Stomach (tissue), 9 donors: Measurements from ENCODE around the gene TAF6. TPM values are rescaled to one million over a fixed set of nuclear protein-coding genes. Genes with fewer than 3 reads are reported as not detected.

ENCODE experiments used
- DNase-seq, 2 donors: peaks; one replicate each; pipeline versions ENCODE4 v3.0.0 to v3.0.0-alpha.2; 2013 to 2019
- H3K27ac ChIP-seq, 5 donors: fragments of 200-600 bp in 4 of 5; sonication (generic) in 4 of 5; one replicate each; pipeline ENCODE4 v1.5.1; 2013 to 2019; ENCODE audit warnings: mild to moderate bottlenecking in 1 of 5, moderate library complexity in 1 of 5
- H3K27me3 ChIP-seq, 3 donors: fragments of 200-600 bp; sonication (generic); one replicate each; pipeline ENCODE4 v1.5.1; 2017 to 2019; ENCODE audit warnings: mixed run types in 1 of 3
- H3K36me3 ChIP-seq, 4 donors: fragments of 200-600 bp; sonication (generic); 1 replicate in 3 of 4; 2 replicates in 1 of 4; pipeline ENCODE4 v1.5.1; 2016 to 2019
- H3K4me1 ChIP-seq, 4 donors: fragments of 200-600 bp; sonication (generic); one replicate each; pipeline ENCODE4 v1.5.1; 2016 to 2019
- H3K4me3 ChIP-seq, 4 donors: fragments of 200-600 bp; sonication (generic) in 3 of 4; one replicate each; pipeline ENCODE4 v1.5.1; 2016 to 2019; ENCODE audit warnings: mild to moderate bottlenecking in 1 of 4
- H3K9me3 ChIP-seq, 4 donors: fragments of 200-600 bp; sonication (generic); one replicate each; pipeline ENCODE4 v1.5.1; 2016 to 2019
- EP300 ChIP-seq: sonication (generic); formaldehyde crosslinking; IDR thresholded peaks from one replicate; pipeline ENCODE4 v1.6.1; 2017; ENCODE audit warnings: antibody characterized with exemption
- POLR2A ChIP-seq, 4 donors: fragments of 450-650 bp; IDR thresholded peaks; one replicate each; pipeline ENCODE4 v1.6.1; 2016; ENCODE audit warnings: antibody characterized with exemption in 4 of 4, control low read depth in 2 of 4, mild to moderate bottlenecking in 1 of 4, moderate library complexity in 1 of 4
- POLR2AphosphoS5 ChIP-seq, 3 donors: sonication (generic); formaldehyde crosslinking; IDR thresholded peaks; one replicate each; pipeline ENCODE4 v1.6.1; 2016; ENCODE audit warnings: antibody characterized with exemption in 3 of 3
- WGBS, 5 donors: extraction: QIAGEN DNeasy Blood & Tissue Kit in 3 of 5; methylation state at CpG; one replicate each; pipeline versions ENCODE4 v1.1.5 to v1.1.7; 2013 to 2018; 5-methylcytosine and 5-hydroxymethylcytosine counted together
- intact Hi-C: fragments of 100-400 bp; cut with DNase I; formaldehyde crosslinking; loops from one replicate; pipeline ENCODE4 v1.15.1; 2023; ENCODE audit warnings: low total_unique reads
- polyA plus RNA-seq, 3 donors: library from polyadenylated mRNA; stranded (reverse); fragments of 200-250 nt; gene quantifications; one replicate each; pipeline ENCODE4 v1.2.3, GENCODE V29; 2013
- total RNA-seq, 5 donors: library from RNA; depleted of rRNA; stranded (reverse); fragments of >200 nt; gene quantifications; one replicate each; pipeline versions ENCODE4 v1.1.0 to v1.2.3, GENCODE V29; 2014 to 2016
- TF ChIP-seq, protein P1 (sequence below), 7 experiments: fragments of 450-650 bp in 4 of 7; fragments of 200-600 bp in 3 of 7; sonication (generic) in 3 of 7; IDR thresholded peaks; one replicate each; pipeline ENCODE4 v1.5.1; 2016 to 2019; ENCODE audit warnings: antibody characterized with exemption in 7 of 7, control low read depth in 2 of 7, mild to moderate bottlenecking in 1 of 7
- donor health status: healthy with polysubstance abuse.
- donor health status: Bipolar disorder and iron deficiency.
- donor health status: healthy.

Gene TAF6
- total and polyA plus RNA-seq, 8 donors, result 15.4 to 106 (median 28.4) TPM

DNA sequence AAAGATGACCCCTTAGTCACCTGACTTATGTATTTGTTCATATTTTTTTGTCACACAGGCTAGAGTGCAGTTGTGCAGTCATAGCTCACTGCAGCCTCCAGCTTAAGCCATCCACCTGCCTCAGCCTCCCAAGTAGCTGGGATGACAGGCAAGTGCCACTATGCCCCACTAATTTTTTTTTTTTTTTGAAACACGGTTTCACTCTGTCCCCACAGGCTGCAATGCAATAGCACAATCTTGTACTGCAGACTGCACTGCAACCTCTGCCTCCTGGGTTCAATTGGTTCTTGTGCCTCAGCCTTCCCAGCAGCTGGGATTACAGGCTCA lies 9.4 kb upstream of the TAF6 start:
- no peaks in the 10 kb centered on the region for H3K9me3 ChIP-seq
- peaks cover 0 to 10% (median 0%) of the 10 kb centered on the region in 4 donors for H3K36me3 ChIP-seq
- intact Hi-C loops, result no loop called here
- no peaks in the 10 kb centered on the region for H3K27me3 ChIP-seq
- no peak for DNase-seq
- H3K4me3 ChIP-seq, result no peak overlapping the region
- peaks cover 35 to 60% (median 50%) of the 10 kb centered on the region in 4 donors for H3K4me1 ChIP-seq
- H3K27ac ChIP-seq, result peak overlapping the region in 1 of 5 donors; percentile 99
- WGBS, 5 donors, result 46 to 63% (median 48%) methylated on average over 1 of the region's 1 CpG
- TF ChIP-seq, protein P1, sequence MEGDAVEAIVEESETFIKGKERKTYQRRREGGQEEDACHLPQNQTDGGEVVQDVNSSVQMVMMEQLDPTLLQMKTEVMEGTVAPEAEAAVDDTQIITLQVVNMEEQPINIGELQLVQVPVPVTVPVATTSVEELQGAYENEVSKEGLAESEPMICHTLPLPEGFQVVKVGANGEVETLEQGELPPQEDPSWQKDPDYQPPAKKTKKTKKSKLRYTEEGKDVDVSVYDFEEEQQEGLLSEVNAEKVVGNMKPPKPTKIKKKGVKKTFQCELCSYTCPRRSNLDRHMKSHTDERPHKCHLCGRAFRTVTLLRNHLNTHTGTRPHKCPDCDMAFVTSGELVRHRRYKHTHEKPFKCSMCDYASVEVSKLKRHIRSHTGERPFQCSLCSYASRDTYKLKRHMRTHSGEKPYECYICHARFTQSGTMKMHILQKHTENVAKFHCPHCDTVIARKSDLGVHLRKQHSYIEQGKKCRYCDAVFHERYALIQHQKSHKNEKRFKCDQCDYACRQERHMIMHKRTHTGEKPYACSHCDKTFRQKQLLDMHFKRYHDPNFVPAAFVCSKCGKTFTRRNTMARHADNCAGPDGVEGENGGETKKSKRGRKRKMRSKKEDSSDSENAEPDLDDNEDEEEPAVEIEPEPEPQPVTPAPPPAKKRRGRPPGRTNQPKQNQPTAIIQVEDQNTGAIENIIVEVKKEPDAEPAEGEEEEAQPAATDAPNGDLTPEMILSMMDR (IDR thresholded peaks at IDR 0.05), result no peak
- TF ChIP-seq POLR2A (IDR thresholded peaks at IDR 0.05) (no peak), EP300 (no peak), POLR2AphosphoS5 (IDR thresholded peaks at IDR 0.05) (no peak)

GRCh38 chr7:100127866-100128636 lies 8.9 kb upstream of the TAF6 start:
- H3K27me3 ChIP-seq, result no peaks in the 10 kb centered on the region
- peaks cover 0 to 16% (median 0%) of the 10 kb centered on the region in 4 donors for H3K36me3 ChIP-seq
- H3K9me3 ChIP-seq, result no peaks in the 10 kb centered on the region
- peak overlapping the region; percentile 97 to 99 (median 99) for H3K27ac ChIP-seq
- H3K4me3 ChIP-seq, result peak overlapping the region; percentile 79 to 94 (median 91)
- intact Hi-C loops, result no loop called here
- TF ChIP-seq EP300 (no peak), POLR2AphosphoS5 (IDR thresholded peaks at IDR 0.05) (no peak), POLR2A (IDR thresholded peaks at IDR 0.05) (no peak)
- TF ChIP-seq, protein P1 (IDR thresholded peaks at IDR 0.05), result no peak
- 2 to 14% (median 3%) methylated on average over 3 to 37 of the region's 37 CpGs for WGBS, 5 donors
- peak in 1 of 2 donors; percentile 64 for DNase-seq
- H3K4me1 ChIP-seq, result peaks cover 35 to 60% (median 50%) of the 10 kb centered on the region in 4 donors

GRCh38 chr7:100126931-100127865 lies 8.0 kb upstream of the TAF6 start, which contains the start of gene MBLAC1:
TSS of gene MBLAC1 (plus strand) at chr7:100126967. CDS start at chr7:100127396, 429 bp downstream.
- Histone ChIP-seq H3K9me3 (no peaks in the 10 kb centered on the region), H3K4me3 (peak within 1 kb of the TSS; percentile 79 to 94 (median 91)), H3K36me3 (peaks cover 0 to 16% (median 0%) of the 10 kb centered on the region in 4 donors), H3K27ac (peak within 1 kb of the TSS; percentile 97 to 99 (median 99)), H3K4me1 (peaks cover 41 to 59% (median 49%) of the 10 kb centered on the region in 4 donors), H3K27me3 (no peaks in the 10 kb centered on the region)
- intact Hi-C loops, result no loop called here
- TF ChIP-seq POLR2A (IDR thresholded peaks at IDR 0.05) (no peak), EP300 (no peak), POLR2AphosphoS5 (IDR thresholded peaks at IDR 0.05) (peak in 2 of 3 donors; percentile 78 to 83)
- TF ChIP-seq, protein P1 (IDR thresholded peaks at IDR 0.05), result peak in 1 of 7 experiments; percentile 6
- WGBS, 5 donors, result 0 to 1% (median 0%) methylated on average over 39 to 85 of the region's 85 CpGs
- DNase-seq, result peak; percentile 90 to 97
